Measurements from ENCODE around the gene HSPB6.

HSPB6 gene

GRCh38 chr19:35777961-35778360, 21.1 kb upstream of the HSPB6 start:
- Histone ChIP-seq H3K4me1 (ENCODE audit: control extremely low read depth in 1 of 4, control insufficient read depth in 4 of 4, insufficient read depth in 4 of 4, low read length in 3 of 4) (peaks cover 0 to 17% (median 10%) of the 10 kb centered on the region in 4 experiments), H3K9me3 (ENCODE audit: control extremely low read depth in 1 of 5, control insufficient read depth in 4 of 5, insufficient read depth in 2 of 5, low read depth in 1 of 5, low read length in 4 of 5) (no peaks in the 10 kb centered on the region), H3K4me3 (ENCODE audit: control insufficient read depth in 1 of 7, extremely low read depth in 1 of 7, insufficient read depth in 4 of 7, low read depth in 2 of 7, low read length in 6 of 7) (no peak overlapping the region), H3K36me3 (ENCODE audit: control insufficient read depth in 4 of 4, insufficient read depth in 4 of 4, low read length in 3 of 4) (peaks cover 7 to 49% (median 28%) of the 10 kb centered on the region in 4 experiments), H3K27ac (ENCODE audit: insufficient read depth in 1 of 2, low read depth in 1 of 2, low read length in 2 of 2, poor library complexity in 1 of 2, severe bottlenecking in 2 of 2) (no peak overlapping the region), H3K27me3 (replicated peaks in 2 of 5; ENCODE audit: control insufficient read depth in 4 of 5, insufficient read depth in 5 of 5, low read length in 4 of 5) (no peaks in the 10 kb centered on the region)
- ChIA-PET CTCF (interaction anchor here (1.0 kb wide), 1 partner anchor 11 kb away, joined by 3 read pairs; no protein-coding TSS in a partner anchor), POLR2A (interaction anchor here (0.6 kb wide), 1 partner anchor 13 kb away, joined by 3 read pairs; no protein-coding TSS in a partner anchor)
- DNase-seq: no peak
- WGBS (ENCODE audit: insufficient coverage): 95% methylated on average over 6 of the region's 7 CpGs

- no peaks in the 10 kb centered on the region for H3K27me3 ChIP-seq (replicated peaks in 2 of 5; ENCODE audit: control insufficient read depth in 4 of 5, insufficient read depth in 5 of 5, low read length in 4 of 5)
- ChIA-PET POLR2A (interaction anchor here (0.6 kb wide), 1 partner anchor 14 kb away, joined by 3 read pairs; no protein-coding TSS in a partner anchor), CTCF (interaction anchor here (1.0 to 1.2 kb wide), 2 partner anchors 12 to 14 kb away, joined by 3 read pairs; no protein-coding TSS in a partner anchor)
- no peak for DNase-seq
- H3K4me3 ChIP-seq (ENCODE audit: control insufficient read depth in 1 of 7, extremely low read depth in 1 of 7, insufficient read depth in 4 of 7, low read depth in 2 of 7, low read length in 6 of 7): no peak overlapping the region
- 99% methylated on average over 14 of the region's 19 CpGs for WGBS (ENCODE audit: insufficient coverage)
- no peaks in the 10 kb centered on the region for H3K9me3 ChIP-seq (ENCODE audit: control extremely low read depth in 1 of 5, control insufficient read depth in 4 of 5, insufficient read depth in 2 of 5, low read depth in 1 of 5, low read length in 4 of 5)
- no peak overlapping the region for H3K27ac ChIP-seq (ENCODE audit: insufficient read depth in 1 of 2, low read depth in 1 of 2, low read length in 2 of 2, poor library complexity in 1 of 2, severe bottlenecking in 2 of 2)
- H3K36me3 ChIP-seq (ENCODE audit: control insufficient read depth in 4 of 4, insufficient read depth in 4 of 4, low read length in 3 of 4): peaks cover 7 to 42% (median 23%) of the 10 kb centered on the region in 4 experiments
- peaks cover 0 to 17% (median 10%) of the 10 kb centered on the region in 4 experiments for H3K4me1 ChIP-seq (ENCODE audit: control extremely low read depth in 1 of 4, control insufficient read depth in 4 of 4, insufficient read depth in 4 of 4, low read length in 3 of 4)
Observed at GRCh38 chr19:35777086-35777841, 20.4 kb upstream of the HSPB6 start.

- no peaks in the 10 kb centered on the region for H3K27me3 ChIP-seq (replicated peaks in 2 of 5; ENCODE audit: control insufficient read depth in 4 of 5, insufficient read depth in 5 of 5, low read length in 4 of 5)
- H3K36me3 ChIP-seq (ENCODE audit: control insufficient read depth in 4 of 4, insufficient read depth in 4 of 4, low read length in 3 of 4): peaks cover 6 to 32% (median 18%) of the 10 kb centered on the region in 4 experiments
- H3K4me3 ChIP-seq (ENCODE audit: control insufficient read depth in 1 of 7, extremely low read depth in 1 of 7, insufficient read depth in 4 of 7, low read depth in 2 of 7, low read length in 6 of 7): peak overlapping the region in 6 of 7 experiments; percentile 4 to 87 (median 77)
- ChIA-PET POLR2A (interaction anchor here (0.6 kb wide), 1 partner anchor 91 kb away, joined by 3 read pairs; no protein-coding TSS in a partner anchor), CTCF (interaction anchor here (1.2 kb wide), 1 partner anchor 13 kb away, joined by 3 read pairs; no protein-coding TSS in a partner anchor)
- WGBS (ENCODE audit: insufficient coverage): 59% methylated on average over 9 of the region's 13 CpGs
- no peaks in the 10 kb centered on the region for H3K9me3 ChIP-seq (ENCODE audit: control extremely low read depth in 1 of 5, control insufficient read depth in 4 of 5, insufficient read depth in 2 of 5, low read depth in 1 of 5, low read length in 4 of 5)
- no peak for DNase-seq
- H3K27ac ChIP-seq (ENCODE audit: insufficient read depth in 1 of 2, low read depth in 1 of 2, low read length in 2 of 2, poor library complexity in 1 of 2, severe bottlenecking in 2 of 2): peak overlapping the region in 1 of 2 experiments; percentile 49
- peaks cover 0 to 17% (median 10%) of the 10 kb centered on the region in 4 experiments for H3K4me1 ChIP-seq (ENCODE audit: control extremely low read depth in 1 of 4, control insufficient read depth in 4 of 4, insufficient read depth in 4 of 4, low read length in 3 of 4)
Observed at GRCh38 chr19:35776102-35776788, 19.4 kb upstream of the HSPB6 start.

DNA sequence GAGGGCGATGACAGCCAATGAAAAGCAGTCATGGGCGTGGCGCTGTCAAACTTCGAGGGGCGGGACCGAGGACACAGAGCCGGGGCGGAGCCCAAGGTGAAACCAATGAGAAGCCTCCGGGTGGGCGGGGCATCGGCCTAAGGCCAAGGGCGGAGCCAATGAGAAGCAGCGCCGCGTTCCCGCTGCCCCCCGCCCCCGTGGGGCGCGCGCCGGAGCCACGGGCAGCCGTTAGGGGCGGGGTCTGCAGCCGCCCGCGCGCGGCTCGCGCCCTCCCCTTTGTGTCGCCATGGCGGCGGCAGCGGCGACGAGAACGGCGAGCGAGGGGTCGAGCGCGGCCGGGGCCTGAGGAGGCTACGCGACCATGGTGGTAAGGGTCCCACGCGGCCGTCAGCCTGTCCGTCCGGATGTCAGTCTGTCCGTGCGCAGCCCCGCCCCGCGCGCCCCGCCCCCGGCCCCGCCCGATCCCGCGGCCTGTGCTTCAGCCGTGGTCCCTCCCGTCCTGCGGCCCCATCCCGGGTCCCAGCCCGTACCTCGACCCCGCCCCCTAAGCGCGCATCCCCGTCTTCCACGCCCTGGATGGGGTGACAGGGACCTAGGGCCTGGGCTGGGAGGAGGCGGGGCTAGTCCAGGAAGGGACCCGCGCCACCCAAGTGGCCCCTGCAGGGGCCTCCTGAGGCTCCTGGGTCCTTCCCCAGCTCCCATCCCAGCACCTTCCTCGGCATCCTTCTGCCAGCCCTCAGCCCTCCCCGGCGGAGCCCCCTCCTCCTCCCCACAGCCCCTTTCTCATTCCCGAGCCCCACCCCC, 18.7 kb upstream of the HSPB6 start, which contains the start of gene ARHGAP33:
TSS of gene ARHGAP33 (plus strand) at position 267 of the 804 bp plus-strand sequence. CDS start at position 362, 95 bp downstream.
- no peaks in the 10 kb centered on the region for H3K27me3 ChIP-seq (replicated peaks in 2 of 5; ENCODE audit: control insufficient read depth in 4 of 5, insufficient read depth in 5 of 5, low read length in 4 of 5)
- peaks cover 4 to 25% (median 16%) of the 10 kb centered on the region in 4 experiments for H3K36me3 ChIP-seq (ENCODE audit: control insufficient read depth in 4 of 4, insufficient read depth in 4 of 4, low read length in 3 of 4)
- peak; percentile 96 to 99 (median 97) for DNase-seq
- H3K27ac ChIP-seq (ENCODE audit: insufficient read depth in 1 of 2, low read depth in 1 of 2, low read length in 2 of 2, poor library complexity in 1 of 2, severe bottlenecking in 2 of 2): peak within 1 kb of the TSS in 1 of 2 experiments; percentile 49
- peaks cover 0 to 17% (median 10%) of the 10 kb centered on the region in 4 experiments for H3K4me1 ChIP-seq (ENCODE audit: control extremely low read depth in 1 of 4, control insufficient read depth in 4 of 4, insufficient read depth in 4 of 4, low read length in 3 of 4)
- WGBS (ENCODE audit: insufficient coverage): 0% methylated on average over 30 of the region's 82 CpGs
- peak within 1 kb of the TSS; percentile 65 to 87 (median 75) for H3K4me3 ChIP-seq (ENCODE audit: control insufficient read depth in 1 of 7, extremely low read depth in 1 of 7, insufficient read depth in 4 of 7, low read depth in 2 of 7, low read length in 6 of 7)
- ChIA-PET POLR2A (no interaction called here), CTCF (interaction anchor here (1.2 kb wide), 1 partner anchor 12 kb away, joined by 3 read pairs; no protein-coding TSS in a partner anchor)
- H3K9me3 ChIP-seq (ENCODE audit: control extremely low read depth in 1 of 5, control insufficient read depth in 4 of 5, insufficient read depth in 2 of 5, low read depth in 1 of 5, low read length in 4 of 5): no peaks in the 10 kb centered on the region

DNA sequence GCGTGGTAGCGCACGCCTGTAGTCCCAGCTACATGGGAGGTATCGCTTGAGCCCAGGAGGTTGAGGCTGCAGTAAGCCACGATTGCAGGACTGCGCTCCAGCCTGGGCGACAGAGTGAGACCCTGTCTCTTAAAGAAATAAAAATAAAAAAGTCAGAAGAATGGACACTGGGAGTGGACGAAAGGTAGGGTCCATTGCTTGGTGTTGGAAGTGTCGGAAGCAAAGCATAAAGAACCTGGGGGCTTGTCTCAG, 18.1 kb upstream of the HSPB6 start:
- Histone ChIP-seq H3K27ac (ENCODE audit: insufficient read depth in 1 of 2, low read depth in 1 of 2, low read length in 2 of 2, poor library complexity in 1 of 2, severe bottlenecking in 2 of 2) (no peak overlapping the region), H3K4me3 (ENCODE audit: control insufficient read depth in 1 of 7, extremely low read depth in 1 of 7, insufficient read depth in 4 of 7, low read depth in 2 of 7, low read length in 6 of 7) (peak overlapping the region in 5 of 7 experiments; percentile 65 to 87 (median 80)), H3K27me3 (replicated peaks in 2 of 5; ENCODE audit: control insufficient read depth in 4 of 5, insufficient read depth in 5 of 5, low read length in 4 of 5) (no peaks in the 10 kb centered on the region), H3K4me1 (ENCODE audit: control extremely low read depth in 1 of 4, control insufficient read depth in 4 of 4, insufficient read depth in 4 of 4, low read length in 3 of 4) (peaks cover 0 to 17% (median 10%) of the 10 kb centered on the region in 4 experiments), H3K36me3 (ENCODE audit: control insufficient read depth in 4 of 4, insufficient read depth in 4 of 4, low read length in 3 of 4) (peaks cover 2 to 20% (median 14%) of the 10 kb centered on the region in 4 experiments), H3K9me3 (ENCODE audit: control extremely low read depth in 1 of 5, control insufficient read depth in 4 of 5, insufficient read depth in 2 of 5, low read depth in 1 of 5, low read length in 4 of 5) (no peaks in the 10 kb centered on the region)
- WGBS (ENCODE audit: insufficient coverage): 6% methylated on average over 9 of the region's 9 CpGs
- no peak for DNase-seq
- ChIA-PET CTCF (no interaction called here), POLR2A (no interaction called here)

DNA sequence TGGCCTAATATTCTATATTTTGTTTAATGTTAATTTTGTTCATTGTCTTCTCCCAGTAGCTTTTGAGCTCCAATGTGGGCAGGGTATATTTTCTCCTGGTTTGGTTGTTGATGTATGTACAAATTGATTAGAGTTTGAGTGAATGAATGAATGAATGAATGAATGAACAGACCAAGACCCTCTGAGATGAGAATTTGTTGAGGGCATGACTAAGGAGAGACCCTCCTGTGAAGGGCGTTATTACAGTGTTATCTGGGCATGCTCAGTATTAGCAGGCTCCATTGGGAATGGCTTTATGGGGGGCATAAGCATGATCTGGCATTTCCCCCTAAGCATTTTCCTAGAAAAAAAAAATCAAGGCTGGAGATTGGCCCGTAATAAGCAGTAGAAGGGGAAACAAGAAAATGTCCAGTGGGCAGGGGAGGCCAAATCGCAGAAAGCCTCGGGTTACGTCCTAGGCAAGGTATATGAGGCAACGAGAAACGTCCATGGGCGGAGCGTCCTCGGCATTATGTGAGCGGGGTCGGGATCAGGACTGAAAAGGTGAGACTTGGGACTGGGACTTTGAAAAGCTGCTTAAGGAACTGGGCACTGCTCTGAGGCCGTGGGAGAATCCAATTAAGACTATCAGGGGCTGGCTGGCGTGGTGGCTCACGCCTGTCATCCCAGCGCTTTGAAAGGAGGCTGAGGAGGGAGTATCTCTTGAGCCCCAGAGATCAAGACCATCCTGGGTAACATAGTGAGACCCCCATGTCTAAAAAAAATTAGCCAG, 17.6 kb upstream of the HSPB6 start:
- ChIA-PET POLR2A (no interaction called here), CTCF (no interaction called here)
- Histone ChIP-seq H3K9me3 (ENCODE audit: control extremely low read depth in 1 of 5, control insufficient read depth in 4 of 5, insufficient read depth in 2 of 5, low read depth in 1 of 5, low read length in 4 of 5) (no peaks in the 10 kb centered on the region), H3K4me3 (ENCODE audit: control insufficient read depth in 1 of 7, extremely low read depth in 1 of 7, insufficient read depth in 4 of 7, low read depth in 2 of 7, low read length in 6 of 7) (peak overlapping the region in 5 of 7 experiments; percentile 65 to 87 (median 80)), H3K27ac (ENCODE audit: insufficient read depth in 1 of 2, low read depth in 1 of 2, low read length in 2 of 2, poor library complexity in 1 of 2, severe bottlenecking in 2 of 2) (no peak overlapping the region), H3K36me3 (ENCODE audit: control insufficient read depth in 4 of 4, insufficient read depth in 4 of 4, low read length in 3 of 4) (peaks cover 2 to 15% (median 11%) of the 10 kb centered on the region in 4 experiments), H3K27me3 (replicated peaks in 2 of 5; ENCODE audit: control insufficient read depth in 4 of 5, insufficient read depth in 5 of 5, low read length in 4 of 5) (no peaks in the 10 kb centered on the region), H3K4me1 (ENCODE audit: control extremely low read depth in 1 of 4, control insufficient read depth in 4 of 4, insufficient read depth in 4 of 4, low read length in 3 of 4) (peaks cover 0 to 17% (median 10%) of the 10 kb centered on the region in 4 experiments)
- WGBS (ENCODE audit: insufficient coverage): 50% methylated on average over 14 of the region's 16 CpGs
- no peak for DNase-seq
